ENCODE data around the gene ETS1.

ETS1 gene

DNA sequence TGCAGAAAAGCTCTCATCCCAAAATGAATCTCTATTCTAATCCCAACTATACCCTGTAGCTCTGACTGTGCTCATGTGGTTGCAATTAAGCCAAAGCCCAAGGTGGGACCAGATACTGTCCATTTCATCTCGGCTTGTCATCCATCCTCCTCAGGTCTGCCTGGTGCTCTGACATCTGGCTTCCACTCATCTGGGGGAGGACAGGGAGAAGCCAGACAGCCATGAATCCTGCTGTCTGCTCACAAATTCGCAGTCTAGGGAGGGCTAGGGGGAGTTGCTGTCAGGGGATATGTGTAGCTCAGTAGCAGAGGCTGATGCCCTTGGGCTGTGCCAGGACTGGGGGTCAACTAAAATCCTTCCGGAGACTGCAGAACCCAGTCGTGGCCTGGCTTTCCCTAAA lies 167.1 kb downstream of the ETS1 start:
- DNase-seq, result no peak

DNA sequence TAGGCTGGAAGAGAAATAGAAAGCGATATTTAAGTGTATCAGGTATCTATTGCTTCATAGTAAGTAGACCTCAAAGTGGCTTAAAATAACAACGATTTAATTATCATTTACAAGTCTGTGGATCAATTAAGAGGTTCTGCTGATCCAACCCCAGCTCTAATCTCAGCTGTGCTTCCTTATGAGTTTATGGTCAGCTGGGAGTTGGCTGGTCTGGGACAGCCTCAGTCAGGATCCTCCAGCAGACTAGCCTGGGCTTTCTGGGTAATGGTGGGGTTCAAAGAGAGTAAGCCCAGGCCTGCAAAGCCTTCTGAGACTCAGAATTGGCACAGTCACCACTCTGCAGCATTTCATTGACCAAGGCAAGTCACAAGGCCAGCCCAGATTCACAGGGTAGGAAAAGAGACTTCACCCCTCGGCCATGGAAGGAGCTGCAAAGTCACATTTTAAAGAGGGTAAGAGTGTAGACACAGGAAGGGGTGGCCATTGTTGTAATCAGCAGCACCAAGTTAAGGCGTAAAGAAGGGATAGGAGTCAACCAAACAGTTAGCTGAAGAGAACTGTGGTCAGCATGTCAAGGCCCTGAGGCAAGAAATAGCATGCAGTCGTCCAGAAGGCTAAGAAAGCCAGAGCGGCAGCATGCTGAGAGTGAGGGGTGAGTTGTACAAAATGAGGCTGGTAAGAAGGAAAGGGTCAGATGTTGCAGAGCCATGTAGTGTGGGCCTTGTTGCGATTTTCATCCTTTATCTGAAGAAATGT lies 168.2 kb downstream of the ETS1 start:
- DNase-seq, result no peak

DNA sequence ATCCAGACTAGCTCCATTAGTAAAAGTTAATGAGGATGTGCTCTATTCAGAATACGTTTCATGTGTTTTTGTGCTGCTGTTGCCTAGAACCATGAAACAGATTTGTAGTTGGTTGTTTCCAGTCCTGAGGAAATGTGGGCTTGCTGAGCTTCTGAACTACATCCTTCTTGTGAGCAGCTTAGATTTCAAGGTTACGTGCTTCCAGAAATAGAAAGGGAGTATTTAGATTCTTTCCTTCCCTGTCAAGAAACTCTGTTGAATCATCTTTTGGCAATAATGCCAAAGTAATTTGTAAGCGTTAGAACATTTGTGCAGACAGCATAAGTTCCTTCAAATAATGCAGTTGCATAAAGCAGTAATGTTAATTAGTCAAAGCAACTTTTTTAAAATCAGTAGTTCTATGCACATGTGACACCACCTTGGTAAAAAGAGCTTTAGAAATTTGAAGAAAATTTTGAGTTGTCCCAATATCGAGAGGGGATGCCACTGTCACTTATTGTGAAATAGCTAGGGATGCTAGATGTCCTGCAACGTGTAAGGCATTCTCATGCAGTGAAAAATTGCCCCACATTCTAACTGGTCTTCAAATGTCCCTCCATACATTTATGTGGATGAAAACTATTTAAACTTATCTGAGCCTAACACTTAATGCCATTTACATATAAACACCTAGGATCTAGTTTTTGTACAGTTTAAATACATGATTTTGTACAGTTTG lies 169.6 kb downstream of the ETS1 start:
- DNase-seq, result no peak

DNA sequence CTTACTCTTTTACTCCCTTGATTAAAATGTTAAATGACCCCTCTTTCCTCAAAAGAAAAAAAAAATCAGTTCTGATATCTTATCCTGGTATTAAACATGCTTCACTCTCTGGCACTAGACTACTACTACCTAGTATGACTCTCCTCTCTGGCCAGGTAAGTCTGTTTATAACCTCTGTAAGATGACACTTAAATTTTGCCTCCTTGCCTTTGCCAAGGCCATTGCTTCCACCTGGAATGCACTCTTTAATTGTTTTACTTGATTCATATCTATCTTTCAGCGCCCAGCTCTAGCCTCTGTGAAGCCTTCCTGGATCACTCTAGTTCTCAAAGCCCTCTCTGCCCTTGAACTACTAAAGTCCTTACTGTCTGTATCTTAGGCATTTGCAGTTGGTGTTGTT lies 170.4 kb downstream of the ETS1 start:
- no peak for DNase-seq

DNA sequence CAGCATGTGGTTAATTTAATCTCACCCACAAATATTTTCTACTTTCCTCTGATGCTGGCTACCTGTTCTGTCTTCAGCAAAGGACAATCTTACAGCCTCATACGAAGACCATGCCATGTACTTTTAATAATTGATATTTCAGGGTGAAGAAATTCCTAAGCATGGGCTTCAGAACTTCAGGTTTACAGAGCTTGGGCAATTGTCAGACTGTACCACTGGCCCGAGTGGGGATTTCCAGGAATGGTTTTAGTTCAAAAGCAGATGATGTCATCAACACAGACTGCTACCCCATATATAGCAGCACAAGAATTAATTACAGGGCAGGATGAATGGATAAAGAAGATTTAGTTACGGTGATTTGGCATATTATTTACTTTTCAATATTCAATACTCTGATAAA lies 171.8 kb downstream of the ETS1 start:
- DNase-seq, result no peak

DNA sequence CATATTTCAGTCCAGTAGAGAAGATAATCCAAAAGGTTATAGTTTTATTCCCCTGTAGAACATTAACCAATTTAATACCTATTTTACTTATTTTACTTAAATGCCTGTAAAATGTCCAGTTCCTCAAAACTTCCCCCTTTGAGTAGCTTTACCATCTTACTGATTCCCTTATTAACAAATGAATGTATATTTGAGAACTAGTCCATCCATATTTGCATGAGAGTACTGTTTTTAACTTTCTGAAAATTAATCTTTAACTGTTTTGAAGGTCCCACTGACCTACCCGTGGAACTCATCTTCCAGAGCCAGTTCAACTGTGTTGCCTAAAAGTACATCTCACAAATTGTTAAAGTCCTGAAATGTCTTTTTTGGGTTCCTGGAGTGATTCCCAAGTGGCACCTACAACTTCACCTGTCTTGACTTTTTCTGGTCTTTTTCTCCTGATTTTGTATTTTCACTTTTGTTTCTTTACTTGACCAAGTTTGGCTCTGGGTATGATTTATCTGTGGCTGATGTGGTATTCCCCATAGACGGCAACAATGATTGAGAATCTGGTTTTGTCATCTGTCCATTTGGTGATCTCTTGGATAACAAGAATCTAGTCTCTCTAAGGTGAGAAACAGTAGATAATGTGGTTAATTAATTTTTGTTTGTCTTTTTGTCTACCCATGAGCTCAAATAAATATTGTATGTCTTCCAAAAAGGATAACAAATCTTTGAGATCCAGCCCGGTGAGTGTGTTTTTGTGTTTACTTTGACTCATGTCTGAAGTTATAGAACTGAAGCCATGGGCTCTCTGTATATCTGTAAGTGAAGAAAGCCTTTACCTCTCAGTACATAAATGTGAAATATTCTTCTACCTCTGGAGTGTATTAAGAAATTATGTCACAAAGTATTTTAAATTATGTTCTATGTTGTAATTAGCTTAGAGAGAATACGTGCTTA lies 174.2 kb downstream of the ETS1 start:
- DNase-seq, result no peak

DNA sequence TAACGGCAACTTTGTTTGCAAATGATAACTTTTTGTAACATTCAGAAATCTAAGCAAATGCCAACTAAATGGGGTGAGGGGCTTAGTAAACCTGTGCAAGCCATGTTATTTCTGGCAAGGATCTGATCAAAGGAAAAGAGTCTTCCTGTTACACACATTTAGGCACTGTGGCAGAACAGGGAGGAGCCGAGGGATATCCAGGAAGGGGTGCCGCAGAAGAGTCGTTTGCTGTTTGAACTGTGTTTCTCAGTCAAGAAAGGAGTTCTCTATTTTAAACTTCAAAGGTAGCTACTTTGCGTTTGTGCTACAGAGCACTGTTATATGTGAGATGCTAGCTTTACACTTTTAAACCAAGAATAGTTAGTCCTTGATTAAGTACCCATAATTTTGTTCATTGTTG lies 175.5 kb downstream of the ETS1 start:
- no peak for DNase-seq

DNA sequence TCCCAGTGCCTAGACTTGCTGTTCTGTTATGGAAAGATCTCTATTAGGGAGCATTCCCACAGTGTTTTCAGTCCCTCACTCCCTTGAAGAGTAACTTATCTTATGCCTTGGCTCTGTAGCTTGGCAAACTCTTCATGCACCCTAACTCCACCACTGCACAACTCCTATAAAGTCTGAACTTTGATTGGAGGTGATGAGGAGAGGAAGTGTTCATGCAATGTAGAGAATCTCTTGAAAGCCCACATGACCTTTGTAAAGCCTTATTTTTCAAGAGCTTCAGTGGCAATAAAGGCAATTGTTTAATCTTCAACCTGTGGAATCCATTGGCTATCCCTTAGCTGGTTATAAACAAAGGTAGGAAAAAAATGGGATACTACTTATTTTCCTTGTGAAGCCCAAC lies 176.2 kb downstream of the ETS1 start:
- no peak for DNase-seq

DNA sequence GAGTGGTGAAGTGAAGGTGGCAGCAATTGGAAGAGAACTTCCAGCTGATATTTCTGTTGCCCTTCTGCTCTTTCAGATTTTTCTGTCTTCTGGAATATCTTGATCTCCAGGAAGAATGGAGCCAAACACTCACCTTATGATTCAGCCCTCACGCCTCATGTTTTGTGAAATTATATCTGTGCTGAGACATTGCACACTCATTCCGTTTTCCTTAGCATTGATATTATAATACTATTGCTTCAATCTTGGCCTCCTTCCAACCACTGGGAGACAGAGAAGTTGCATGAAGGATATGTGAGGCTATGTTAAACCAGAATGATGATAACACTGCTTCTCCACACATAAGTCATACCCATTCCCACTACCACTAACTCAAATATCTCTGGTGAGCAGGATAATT lies 177.9 kb downstream of the ETS1 start:
- DNase-seq, result no peak

Data from NCI-H446 treated with DMSO at 0.1 percent for 48 hours (cell line).